MM.1S (cell line): ENCODE data around the gene ATE1.

Experiments
- DNase-seq: peaks from one replicate; pipeline ENCODE4 v3.0.0-alpha.2; 2015
- H2AFZ ChIP-seq: fragments of 300-600 bp; sonication (generic); 2 replicates; pipeline ENCODE4 v1.6.0; 2016; ENCODE audit warnings: antibody characterized with exemption, low read length
- H3F3A ChIP-seq: fragments of 300-600 bp; sonication (generic); 2 replicates; pipeline ENCODE4 v1.6.1; 2016; ENCODE audit warnings: mild to moderate bottlenecking, antibody characterized with exemption, low read length, moderate library complexity, mixed read lengths; ENCODE audit not compliant: insufficient read depth
- H3K27ac ChIP-seq: fragments of 300-600 bp; sonication (generic); 2 replicates; pipeline ENCODE4 v1.5.1; 2016; ENCODE audit warnings: mild to moderate bottlenecking, low read length
- H3K27me3 ChIP-seq: fragments of 300-600 bp; sonication (generic); replicated peaks from 2 replicates; pipeline ENCODE4 v1.6.0; 2016; ENCODE audit warnings: low read length; ENCODE audit not compliant: insufficient read depth
- H3K36me3 ChIP-seq: fragments of 300-600 bp; sonication (generic); replicated peaks from 2 replicates; pipeline ENCODE4 v1.6.1; 2016; ENCODE audit warnings: mild to moderate bottlenecking, low read length, mixed read lengths; ENCODE audit not compliant: insufficient read depth
- H3K4me1 ChIP-seq: fragments of 300-600 bp; sonication (generic); 2 replicates; pipeline ENCODE4 v1.6.1; 2016; ENCODE audit warnings: low read length, mixed read lengths
- H3K4me2 ChIP-seq: fragments of 300-600 bp; sonication (generic); 2 replicates; pipeline ENCODE4 v1.6.0; 2016; ENCODE audit warnings: low read depth, low read length
- H3K4me3 ChIP-seq: fragments of 300-600 bp; sonication (generic); 2 replicates; pipeline ENCODE4 v1.5.1; 2016; ENCODE audit warnings: low read length, mixed read lengths
- H3K79me2 ChIP-seq: fragments of 300-600 bp; sonication (generic); 2 replicates; pipeline ENCODE4 v1.6.1; 2016; ENCODE audit warnings: mixed run types, low read length, mixed read lengths
- H3K9ac ChIP-seq: fragments of 300-600 bp; sonication (generic); 2 replicates; pipeline ENCODE4 v1.6.1; 2016; ENCODE audit warnings: low read length, mixed read lengths
- H3K9me2 ChIP-seq: fragments of 300-600 bp; sonication (generic); replicated peaks from 2 replicates; pipeline ENCODE4 v1.6.1; 2016; ENCODE audit warnings: mild to moderate bottlenecking, low read length, mixed read lengths; ENCODE audit not compliant: insufficient read depth
- H3K9me3 ChIP-seq: fragments of 300-600 bp; sonication (generic); replicated peaks from 2 replicates; pipeline ENCODE4 v1.6.1; 2016; ENCODE audit warnings: mild to moderate bottlenecking, low read length, mixed read lengths; ENCODE audit not compliant: insufficient read depth
- H4K20me1 ChIP-seq: fragments of 300-600 bp; sonication (generic); 2 replicates; pipeline ENCODE4 v1.6.1; 2016; ENCODE audit warnings: mild to moderate bottlenecking, low read length, moderate library complexity, mixed read lengths; ENCODE audit not compliant: insufficient read depth
- EZH2 ChIP-seq: fragments of 300-600 bp; sonication (generic); optimal IDR thresholded peaks from 2 replicates; pipeline ENCODE3; 2017; ENCODE audit warnings: low read depth, mild to moderate bottlenecking, antibody characterized with exemption, low read length, mixed read lengths
- EZH2phosphoT487 ChIP-seq: fragments of 300-600 bp; sonication (generic); IDR thresholded peaks from 2 replicates; pipeline ENCODE4 v1.6.1; 2018; ENCODE audit warnings: antibody characterized with exemption, low read length
- TF ChIP-seq, protein P1 (sequence below): fragments of 300-600 bp; sonication (generic); IDR thresholded peaks from 2 replicates; pipeline ENCODE4 v1.5.1; 2016; ENCODE audit warnings: antibody characterized with exemption, low read length, mixed read lengths

ATE1 gene

GRCh38 chr10:121928528-121928884 is 675 bp upstream of the ATE1 start:
- TF ChIP-seq EZH2: no peak
- TF ChIP-seq EZH2phosphoT487: no peak
- TF ChIP-seq, protein P1, sequence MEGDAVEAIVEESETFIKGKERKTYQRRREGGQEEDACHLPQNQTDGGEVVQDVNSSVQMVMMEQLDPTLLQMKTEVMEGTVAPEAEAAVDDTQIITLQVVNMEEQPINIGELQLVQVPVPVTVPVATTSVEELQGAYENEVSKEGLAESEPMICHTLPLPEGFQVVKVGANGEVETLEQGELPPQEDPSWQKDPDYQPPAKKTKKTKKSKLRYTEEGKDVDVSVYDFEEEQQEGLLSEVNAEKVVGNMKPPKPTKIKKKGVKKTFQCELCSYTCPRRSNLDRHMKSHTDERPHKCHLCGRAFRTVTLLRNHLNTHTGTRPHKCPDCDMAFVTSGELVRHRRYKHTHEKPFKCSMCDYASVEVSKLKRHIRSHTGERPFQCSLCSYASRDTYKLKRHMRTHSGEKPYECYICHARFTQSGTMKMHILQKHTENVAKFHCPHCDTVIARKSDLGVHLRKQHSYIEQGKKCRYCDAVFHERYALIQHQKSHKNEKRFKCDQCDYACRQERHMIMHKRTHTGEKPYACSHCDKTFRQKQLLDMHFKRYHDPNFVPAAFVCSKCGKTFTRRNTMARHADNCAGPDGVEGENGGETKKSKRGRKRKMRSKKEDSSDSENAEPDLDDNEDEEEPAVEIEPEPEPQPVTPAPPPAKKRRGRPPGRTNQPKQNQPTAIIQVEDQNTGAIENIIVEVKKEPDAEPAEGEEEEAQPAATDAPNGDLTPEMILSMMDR: no peak
- H3F3A ChIP-seq: peaks cover 5% of the 10 kb centered on the region; the same call in 1 of the 2 replicates
- H3K9me2 ChIP-seq: no peaks in the 10 kb centered on the region
- H3K9me3 ChIP-seq: no peaks in the 10 kb centered on the region
- peak overlapping the region; percentile 97 for H3K4me3 ChIP-seq
- peak overlapping the region; percentile 69; the same call in 1 of the 2 replicates for H3K27ac ChIP-seq
- DNase-seq: peak; percentile 27
- H3K9ac ChIP-seq: peak overlapping the region; percentile 97
- H4K20me1 ChIP-seq: no peaks in the 10 kb centered on the region
- H2AFZ ChIP-seq: peak overlapping the region; percentile 97
- H3K27me3 ChIP-seq: no peaks in the 10 kb centered on the region
- peaks cover 3% of the 10 kb centered on the region; the same call in 1 of the 2 replicates for H3K4me1 ChIP-seq
- H3K79me2 ChIP-seq: peaks cover 36% of the 10 kb centered on the region
- H3K4me2 ChIP-seq: peak overlapping the region; percentile 79
- no peaks in the 10 kb centered on the region for H3K36me3 ChIP-seq

DNA sequence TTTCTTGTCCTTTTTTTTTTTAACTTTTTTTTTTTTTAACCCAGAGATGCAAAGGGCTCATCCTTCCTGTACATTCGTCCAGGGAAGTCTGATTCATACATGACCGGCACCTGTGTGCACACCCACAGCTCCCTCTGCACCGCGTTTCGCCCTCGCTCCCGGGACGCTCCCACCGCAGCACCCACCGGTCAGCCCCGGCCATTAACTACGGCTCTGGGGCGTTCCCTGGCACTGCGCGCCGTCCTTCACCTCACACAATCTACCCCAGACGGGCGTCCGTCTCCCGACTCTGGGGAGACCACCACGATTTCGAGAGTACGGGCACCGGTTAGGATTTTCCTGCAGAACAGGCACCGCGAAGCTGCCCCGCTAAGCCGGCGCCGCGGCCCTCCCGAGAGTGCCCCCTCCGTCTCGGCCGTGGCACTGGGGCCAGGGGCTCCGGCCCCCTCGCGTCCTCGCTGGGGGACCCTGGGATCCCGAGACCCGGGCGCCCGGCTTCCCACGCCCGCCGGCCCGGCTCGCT is 452 bp downstream of the ATE1 start:
- TF ChIP-seq EZH2 (no peak), EZH2phosphoT487 (no peak)
- TF ChIP-seq, protein P1: no peak
- Histone ChIP-seq H3K9me2 (no peaks in the 10 kb centered on the region), H3K27me3 (no peaks in the 10 kb centered on the region), H3K27ac (peak overlapping the region; percentile 69; the same call in 1 of the 2 replicates), H2AFZ (peak overlapping the region; percentile 87), H4K20me1 (no peaks in the 10 kb centered on the region), H3K9me3 (no peaks in the 10 kb centered on the region), H3K4me1 (peaks cover 3% of the 10 kb centered on the region; the same call in 1 of the 2 replicates), H3K4me3 (peak overlapping the region; percentile 97), H3K36me3 (no peaks in the 10 kb centered on the region), H3F3A (peaks cover 5% of the 10 kb centered on the region; the same call in 1 of the 2 replicates), H3K79me2 (peaks cover 36% of the 10 kb centered on the region), H3K4me2 (peak overlapping the region; percentile 89), H3K9ac (peak overlapping the region; percentile 97)
- DNase-seq: peak; percentile 33

- TF ChIP-seq, protein P1: no peak
- Histone ChIP-seq H3K27ac (peak overlapping the region; percentile 69; the same call in 1 of the 2 replicates), H3K36me3 (no peaks in the 10 kb centered on the region), H4K20me1 (no peaks in the 10 kb centered on the region), H2AFZ (peak overlapping the region; percentile 87), H3K4me2 (peak overlapping the region; percentile 89), H3K4me3 (peak overlapping the region; percentile 97), H3K9me3 (no peaks in the 10 kb centered on the region), H3K9ac (peak overlapping the region; percentile 97), H3K4me1 (peaks cover 3% of the 10 kb centered on the region; the same call in 1 of the 2 replicates), H3K27me3 (no peaks in the 10 kb centered on the region), H3K9me2 (no peaks in the 10 kb centered on the region), H3K79me2 (peaks cover 36% of the 10 kb centered on the region), H3F3A (peaks cover 5% of the 10 kb centered on the region; the same call in 1 of the 2 replicates)
- peak; percentile 27 for DNase-seq
Measured at GRCh38 chr10:121926671-121927317, 1.0 kb downstream of the ATE1 start.
